ENCODE results near the gene OR5AL1. TPM values are rescaled to one million over a fixed set of nuclear protein-coding genes. Genes with fewer than 3 reads are reported as not detected.

The OR5AL1 gene
- total RNA-seq (2022; extraction: Qiagen RNA extraction; ENCODE audit: low read depth) = not detected in 5 replicates

DNA sequence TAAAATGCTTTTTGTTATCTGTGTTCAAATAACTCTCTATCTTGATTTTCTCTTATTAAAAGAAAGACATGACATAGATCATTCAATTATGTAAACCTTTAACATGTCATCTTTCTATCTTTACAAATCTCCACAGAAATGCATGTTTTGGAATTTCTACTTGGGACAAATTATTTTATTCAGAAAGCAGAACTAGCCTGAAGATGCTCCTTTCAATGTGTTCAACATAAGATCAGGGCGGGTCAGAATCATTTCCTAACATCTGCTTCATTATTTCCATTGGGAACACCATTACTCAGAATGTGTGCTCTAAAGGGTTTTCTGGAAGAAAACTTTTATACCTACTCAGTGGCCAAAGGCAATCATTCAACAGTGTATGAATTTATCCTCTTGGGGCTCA lies at the start of gene OR5AL1:
Gene OR5AL1, plus strand, starts transcription at position 301 of the 400 bp plus-strand sequence.

DNA sequence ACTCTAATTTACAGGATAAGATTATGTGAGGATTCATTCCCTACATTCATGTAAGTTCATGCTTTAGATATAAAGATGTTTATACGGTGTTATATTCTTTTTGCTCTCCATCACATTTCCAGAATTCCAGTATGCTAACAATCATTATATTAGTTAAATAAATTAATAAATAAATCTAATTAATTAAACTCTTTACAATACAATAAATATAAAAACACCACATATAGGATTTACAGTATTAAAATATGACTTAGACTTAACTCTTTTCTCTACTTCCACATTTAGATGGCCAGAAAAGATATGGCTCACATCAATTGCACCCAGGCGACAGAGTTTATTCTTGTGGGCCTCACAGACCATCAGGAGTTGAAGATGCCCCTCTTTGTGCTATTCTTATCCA lies 37.2 kb upstream of the OR5AL1 start, which contains the start of gene OR8U1:
Gene OR8U1, plus strand, starts transcription at position 301 of the 400 bp plus-strand sequence. Its CDS starts 0 bp downstream, at position 301.

Other genes starting within 250 kb of the OR5AL1 start
- not detected in 5 replicates for gene OR5J2, start 236.1 kb upstream of the OR5AL1 start, total RNA-seq (2022; extraction: Qiagen RNA extraction; ENCODE audit: low read depth)
- gene OR5T2, start 178.4 kb upstream of the OR5AL1 start, total RNA-seq (2022; extraction: Qiagen RNA extraction; ENCODE audit: low read depth) = not detected in 5 replicates
- not detected in 5 replicates for gene OR5T3, start 160.4 kb upstream of the OR5AL1 start, total RNA-seq (2022; extraction: Qiagen RNA extraction; ENCODE audit: low read depth)
- gene OR5T1, start 138.5 kb upstream of the OR5AL1 start, total RNA-seq (2022; extraction: Qiagen RNA extraction; ENCODE audit: low read depth) = not detected in 5 replicates
- gene OR8H1, start 120.4 kb upstream of the OR5AL1 start, total RNA-seq (2022; extraction: Qiagen RNA extraction; ENCODE audit: low read depth) = not detected in 5 replicates
- gene OR8K3, start 97.6 kb upstream of the OR5AL1 start, total RNA-seq (2022; extraction: Qiagen RNA extraction; ENCODE audit: low read depth) = not detected in 5 replicates
- not detected in 5 replicates for gene OR8K1, start 66.7 kb upstream of the OR5AL1 start, total RNA-seq (2022; extraction: Qiagen RNA extraction; ENCODE audit: low read depth)
- gene OR8J1, start 58.4 kb upstream of the OR5AL1 start, total RNA-seq (2022; extraction: Qiagen RNA extraction; ENCODE audit: low read depth) = not detected in 5 replicates
- not detected in 5 replicates for gene OR8U1, start 37.1 kb upstream of the OR5AL1 start, total RNA-seq (2022; extraction: Qiagen RNA extraction; ENCODE audit: low read depth)
- gene OR5M3, start 60.7 kb downstream of the OR5AL1 start, total RNA-seq (2022; extraction: Qiagen RNA extraction; ENCODE audit: low read depth) = not detected in 5 replicates
- not detected in 5 replicates for gene OR5M8, start 78.7 kb downstream of the OR5AL1 start, total RNA-seq (2022; extraction: Qiagen RNA extraction; ENCODE audit: low read depth)
- gene OR5M11, start 130.6 kb downstream of the OR5AL1 start, total RNA-seq (2022; extraction: Qiagen RNA extraction; ENCODE audit: low read depth) = not detected in 5 replicates
- gene OR5M10, start 165.0 kb downstream of the OR5AL1 start, total RNA-seq (2022; extraction: Qiagen RNA extraction; ENCODE audit: low read depth) = not detected in 5 replicates
- not detected in 5 replicates for gene OR5M1, start 202.2 kb downstream of the OR5AL1 start, total RNA-seq (2022; extraction: Qiagen RNA extraction; ENCODE audit: low read depth)
- not detected in 5 replicates for gene OR5AP2, start 229.7 kb downstream of the OR5AL1 start, total RNA-seq (2022; extraction: Qiagen RNA extraction; ENCODE audit: low read depth)